ENCODE results near the gene SCRN1. TPM values are rescaled to one million over a fixed set of nuclear protein-coding genes. Genes with fewer than 3 reads are reported as not detected.

SCRN1 gene
- total and polyA plus RNA-seq, 2 of the 4 experiments (the other 2 are of a cell fraction): 57.1 to 124 TPM

- H2BK120ac ChIP-seq (ENCODE audit: low read depth, low read length): no peak overlapping the region
- H4K8ac ChIP-seq (ENCODE audit: low read depth in 2 of 2, low read length in 2 of 2): no peak overlapping the region
- 100% methylated on average over 1 of the region's 8 CpGs; no CpG with 5 or more reads in 1 of the 2 experiments for WGBS, 2 experiments (ENCODE audit: extremely low coverage in 2 of 2, insufficient read length in 1 of 2)
- no peak overlapping the region for H2BK20ac ChIP-seq (ENCODE audit: low read depth, low read length)
- H2AK5ac ChIP-seq (ENCODE audit: low read depth, low read length): no peak overlapping the region
- H3K23ac ChIP-seq (ENCODE audit: low read depth, low read length): no peak overlapping the region
- H3K9ac ChIP-seq (ENCODE audit: low read depth, low read length): no peak overlapping the region
- in situ Hi-C loops (cut with MboI; ENCODE audit: low sequenced_read_pairs) (no loop called here), intact Hi-C loops (cut with micrococcal nuclease) (no loop called here), dilution Hi-C loops (cut with HindIII; ENCODE audit: low sequenced_read_pairs, unreplicated experiment) (no loop called here)
- no peak overlapping the region for H3K4ac ChIP-seq (ENCODE audit: low read depth, low read length)
- no peak overlapping the region for H2BK15ac ChIP-seq (ENCODE audit: low read depth, low read length)
- no peak overlapping the region for H3K18ac ChIP-seq (ENCODE audit: low read depth, low read length)
- BruUV-seq (replicated peaks): no TSS peak
- ChIA-PET POLR2A (ENCODE audit: unreplicated experiment) (no interaction called here), CTCF (no interaction called here)
- ATAC-seq (ENCODE audit: low read depth): no peak
- peaks cover 3% of the 10 kb centered on the region; the same call in 1 of the 2 replicates for H3K9me1 ChIP-seq (ENCODE audit: insufficient read depth, low read length)
- peaks cover 16% of the 10 kb centered on the region; the same call in 1 of the 2 replicates for H4K20me1 ChIP-seq (ENCODE audit: insufficient read depth, low read length)
- TF ChIP-seq RAD21 (IDR thresholded peaks at IDR 0.05; ENCODE audit: low read length): no peak
- TF ChIP-seq CHD1 (IDR thresholded peaks at IDR 0.05; ENCODE audit: low read depth, low read length): no peak
- no peak for TF ChIP-seq ELK1 (IDR thresholded peaks at IDR 0.05; ENCODE audit: borderline replicate concordance, low read depth, low read length)
- no peak for TF ChIP-seq NFE2L2 (IDR thresholded peaks at IDR 0.05; ENCODE audit: low read depth, low read length)
- TF ChIP-seq MXI1 (IDR thresholded peaks at IDR 0.05; ENCODE audit: borderline replicate concordance, low read depth, low read length): no peak
- TF ChIP-seq USF2 (IDR thresholded peaks at IDR 0.05; ENCODE audit: low read depth, low read length): no peak
- no peak for TF ChIP-seq CTCF (conservative IDR thresholded peaks at IDR 0.05; ENCODE audit: low read depth, low read length)
- no peak for TF ChIP-seq MAZ (IDR thresholded peaks at IDR 0.05; ENCODE audit: borderline replicate concordance, low read depth, low read length)
- TF ChIP-seq FOS (IDR thresholded peaks at IDR 0.05; ENCODE audit: low read depth, low read length): no peak
- no peaks in the 10 kb centered on the region for H3K9me3 ChIP-seq (ENCODE audit: control insufficient read depth, insufficient read depth, low read length)
- peaks cover 59% of the 10 kb centered on the region for H3K36me3 ChIP-seq (ENCODE audit: control insufficient read depth, insufficient read depth, low read length)
- no peak overlapping the region for H4K91ac ChIP-seq (ENCODE audit: insufficient read depth, low read depth, low read length)
- H3K4me1 ChIP-seq (ENCODE audit: control insufficient read depth, insufficient read depth, low read length): peaks cover 4% of the 10 kb centered on the region; the same call in 1 of the 2 replicates
- no peak overlapping the region for H2AK9ac ChIP-seq (replicated peaks; ENCODE audit: low read depth, low read length, poor library complexity)
- no peak overlapping the region for H4K5ac ChIP-seq (ENCODE audit: low read depth, low read length)
- H3K4me2 ChIP-seq (ENCODE audit: low read depth, low read length): no peak overlapping the region
- H3K27me3 ChIP-seq (ENCODE audit: control insufficient read depth, insufficient read depth, low read length): no peaks in the 10 kb centered on the region
- H3K4me3 ChIP-seq (ENCODE audit: insufficient read depth, low read depth, low read length): no peak overlapping the region
- H3K56ac ChIP-seq (ENCODE audit: extremely low read depth, insufficient read depth, low read length): no peak overlapping the region
- no peak overlapping the region for H2AFZ ChIP-seq (replicated peaks; ENCODE audit: low read length, poor library complexity)
- H3K79me1 ChIP-seq (ENCODE audit: low read depth in 1 of 2, low read length in 2 of 2): peaks cover 13 to 59% of the 10 kb centered on the region in 2 experiments; a peak in 3 of 4 replicates
- H3K27ac ChIP-seq (ENCODE audit: insufficient read depth, low read length): no peak overlapping the region
- DNase-seq: no peak
- H3K14ac ChIP-seq (replicated peaks; ENCODE audit: low read depth, low read length): no peak overlapping the region
- H2BK5ac ChIP-seq (ENCODE audit: low read depth, low read length, poor library complexity, severe bottlenecking): no peak overlapping the region
These were observed 39.1 kb downstream of the SCRN1 start for GRCh38 chr7:29950480-29950879.

Data from IMR-90 (cell line).